ENCODE measurements around the gene FOXS1. TPM values are rescaled to one million over a fixed set of nuclear protein-coding genes. Genes with fewer than 3 reads are reported as not detected.

FOXS1 gene
- total and polyA plus RNA-seq, 3 donors from 2014 or later: 4.3 to 10.0 (median 4.4) TPM

GRCh38 chr20:31856516-31856915 is 11.1 kb upstream of the FOXS1 start:
- H3K27me3 ChIP-seq: no peaks in the 10 kb centered on the region
- no peak overlapping the region for H3K4me3 ChIP-seq
- no peak overlapping the region for H3K27ac ChIP-seq
- no peak for TF ChIP-seq POLR2A (IDR thresholded peaks at IDR 0.05)
- TF ChIP-seq, protein P1, sequence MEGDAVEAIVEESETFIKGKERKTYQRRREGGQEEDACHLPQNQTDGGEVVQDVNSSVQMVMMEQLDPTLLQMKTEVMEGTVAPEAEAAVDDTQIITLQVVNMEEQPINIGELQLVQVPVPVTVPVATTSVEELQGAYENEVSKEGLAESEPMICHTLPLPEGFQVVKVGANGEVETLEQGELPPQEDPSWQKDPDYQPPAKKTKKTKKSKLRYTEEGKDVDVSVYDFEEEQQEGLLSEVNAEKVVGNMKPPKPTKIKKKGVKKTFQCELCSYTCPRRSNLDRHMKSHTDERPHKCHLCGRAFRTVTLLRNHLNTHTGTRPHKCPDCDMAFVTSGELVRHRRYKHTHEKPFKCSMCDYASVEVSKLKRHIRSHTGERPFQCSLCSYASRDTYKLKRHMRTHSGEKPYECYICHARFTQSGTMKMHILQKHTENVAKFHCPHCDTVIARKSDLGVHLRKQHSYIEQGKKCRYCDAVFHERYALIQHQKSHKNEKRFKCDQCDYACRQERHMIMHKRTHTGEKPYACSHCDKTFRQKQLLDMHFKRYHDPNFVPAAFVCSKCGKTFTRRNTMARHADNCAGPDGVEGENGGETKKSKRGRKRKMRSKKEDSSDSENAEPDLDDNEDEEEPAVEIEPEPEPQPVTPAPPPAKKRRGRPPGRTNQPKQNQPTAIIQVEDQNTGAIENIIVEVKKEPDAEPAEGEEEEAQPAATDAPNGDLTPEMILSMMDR (IDR thresholded peaks at IDR 0.05): no peak
- peaks cover 8% of the 10 kb centered on the region for H3K4me1 ChIP-seq
- no peaks in the 10 kb centered on the region for H3K36me3 ChIP-seq (ENCODE audit: low read depth, missing control alignments)
- H3K9me3 ChIP-seq: no peaks in the 10 kb centered on the region
- 82 to 91% methylated on average over 3 of the region's 3 CpGs for WGBS, 2 donors
- intact Hi-C loops (cut with DNase I; ENCODE audit: low total_unique reads): loop anchor here (10.0 kb wide), 1 partner anchor 178 kb away; no protein-coding TSS in a partner anchor
- no peak for DNase-seq

DNA sequence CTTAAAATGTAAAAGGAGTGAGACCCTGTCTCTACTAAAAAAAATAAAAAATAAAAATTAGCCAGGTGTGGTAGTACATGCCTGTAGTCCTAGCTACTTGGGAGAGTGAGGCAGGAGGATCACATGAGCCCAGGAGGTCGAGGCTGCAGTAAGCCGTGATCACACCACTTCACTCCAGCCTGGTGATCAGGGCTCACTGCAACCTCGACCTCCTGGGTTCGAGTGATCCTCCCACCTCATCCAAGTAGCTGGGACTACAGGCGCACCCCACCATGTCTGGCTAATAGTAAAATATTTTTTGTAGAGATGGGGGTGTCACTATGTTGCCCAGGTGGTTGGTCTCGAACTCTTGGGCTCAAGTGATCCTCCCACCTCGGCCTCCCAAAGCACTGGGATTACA is 8.1 kb upstream of the FOXS1 start:
- no peak for DNase-seq
- intact Hi-C loops (cut with DNase I; ENCODE audit: low total_unique reads): loop anchor here (10.0 kb wide), 1 partner anchor 181 kb away; no protein-coding TSS in a partner anchor
- Histone ChIP-seq H3K4me3 (no peak overlapping the region), H3K9me3 (no peaks in the 10 kb centered on the region), H3K27ac (no peak overlapping the region), H3K4me1 (no peaks in the 10 kb centered on the region), H3K36me3 (ENCODE audit: low read depth, missing control alignments) (no peaks in the 10 kb centered on the region), H3K27me3 (no peaks in the 10 kb centered on the region)
- WGBS, 2 donors: 84 to 91% methylated on average over 7 of the region's 7 CpGs
- TF ChIP-seq POLR2A (IDR thresholded peaks at IDR 0.05): no peak
- TF ChIP-seq, protein P1 (IDR thresholded peaks at IDR 0.05): no peak

GRCh38 chr20:31851240-31851955 is 6.0 kb upstream of the FOXS1 start:
- H3K36me3 ChIP-seq (ENCODE audit: low read depth, missing control alignments): no peaks in the 10 kb centered on the region
- 80 to 84% methylated on average over 11 of the region's 11 CpGs for WGBS, 2 donors
- intact Hi-C loops (cut with DNase I; ENCODE audit: low total_unique reads): loop anchor here (10.0 kb wide), 1 partner anchor 183 kb away; no protein-coding TSS in a partner anchor
- no peaks in the 10 kb centered on the region for H3K27me3 ChIP-seq
- no peaks in the 10 kb centered on the region for H3K4me1 ChIP-seq
- no peaks in the 10 kb centered on the region for H3K9me3 ChIP-seq
- DNase-seq: no peak
- no peak overlapping the region for H3K4me3 ChIP-seq
- no peak for TF ChIP-seq POLR2A (IDR thresholded peaks at IDR 0.05)
- TF ChIP-seq, protein P1 (IDR thresholded peaks at IDR 0.05): no peak
- H3K27ac ChIP-seq: no peak overlapping the region

- no peak for TF ChIP-seq POLR2A (IDR thresholded peaks at IDR 0.05)
- TF ChIP-seq, protein P1 (IDR thresholded peaks at IDR 0.05): no peak
- H3K4me3 ChIP-seq: no peak overlapping the region
These were observed 4.0 kb upstream of the FOXS1 start for GRCh38 chr20:31849306-31849930.

More at GRCh38 chr20:31849306-31849930, 4.0 kb upstream of the FOXS1 start:
- 31% methylated on average over 26 to 42 of the region's 45 CpGs for WGBS, 2 donors
- Histone ChIP-seq H3K36me3 (ENCODE audit: low read depth, missing control alignments) (no peaks in the 10 kb centered on the region), H3K9me3 (no peaks in the 10 kb centered on the region), H3K27ac (no peak overlapping the region), H3K4me1 (no peaks in the 10 kb centered on the region), H3K27me3 (no peaks in the 10 kb centered on the region)
- no peak for DNase-seq
- intact Hi-C loops (cut with DNase I; ENCODE audit: low total_unique reads): no loop called here
